ENCODE data around the gene SMIM17. TPM values are rescaled to one million over a fixed set of nuclear protein-coding genes. Genes with fewer than 3 reads are reported as not detected.

The SMIM17 gene
- polyA plus RNA-seq, 2 donors = 0.05 TPM; not detected in 1

- no peak overlapping the region for H3K4me3 ChIP-seq (ENCODE audit: low read depth in 1 of 2, low read length in 2 of 2)
- no peaks in the 10 kb centered on the region for H3K4me1 ChIP-seq (ENCODE audit: control insufficient read depth in 2 of 2, insufficient read depth in 2 of 2, low read length in 1 of 2)
- H3K9me3 ChIP-seq (ENCODE audit: control insufficient read depth in 2 of 2, insufficient read depth in 1 of 2, low read depth in 1 of 2, low read length in 1 of 2) = peaks cover 9 to 14% of the 10 kb centered on the region in 2 donors
- no peak overlapping the region for H3K27ac ChIP-seq (ENCODE audit: low read depth in 2 of 2, low read length in 1 of 2)
- 18 to 43% methylated on average over 7 of the region's 7 CpGs for WGBS, 2 donors
- no peaks in the 10 kb centered on the region for H3K27me3 ChIP-seq (ENCODE audit: control insufficient read depth in 1 of 2, insufficient read depth in 2 of 2, low read length in 2 of 2)
- H3K36me3 ChIP-seq (ENCODE audit: control insufficient read depth in 2 of 2, insufficient read depth in 2 of 2, low read length in 1 of 2) = no peaks in the 10 kb centered on the region
These were observed 3.7 kb upstream of the SMIM17 start for GRCh38 chr19:56639217-56639616.

GRCh38 chr19:56643460-56643955 is 549 bp downstream of the SMIM17 start:
- Histone ChIP-seq H3K27me3 (ENCODE audit: control insufficient read depth in 1 of 2, insufficient read depth in 2 of 2, low read length in 2 of 2) (no peaks in the 10 kb centered on the region), H3K36me3 (ENCODE audit: control insufficient read depth in 2 of 2, insufficient read depth in 2 of 2, low read length in 1 of 2) (no peaks in the 10 kb centered on the region), H3K4me3 (ENCODE audit: low read depth in 1 of 2, low read length in 2 of 2) (no peak overlapping the region), H3K27ac (ENCODE audit: low read depth in 2 of 2, low read length in 1 of 2) (no peak overlapping the region), H3K9me3 (ENCODE audit: control insufficient read depth in 2 of 2, insufficient read depth in 1 of 2, low read depth in 1 of 2, low read length in 1 of 2) (peaks cover 2 to 15% of the 10 kb centered on the region in 2 donors), H3K4me1 (ENCODE audit: control insufficient read depth in 2 of 2, insufficient read depth in 2 of 2, low read length in 1 of 2) (no peaks in the 10 kb centered on the region)
- 17 to 23% methylated on average over 25 of the region's 25 CpGs for WGBS, 2 donors

- Histone ChIP-seq H3K9me3 (ENCODE audit: control insufficient read depth in 2 of 2, insufficient read depth in 1 of 2, low read depth in 1 of 2, low read length in 1 of 2) (peaks cover 7 to 11% of the 10 kb centered on the region in 2 donors), H3K36me3 (ENCODE audit: control insufficient read depth in 2 of 2, insufficient read depth in 2 of 2, low read length in 1 of 2) (no peaks in the 10 kb centered on the region), H3K27ac (ENCODE audit: low read depth in 2 of 2, low read length in 1 of 2) (no peak overlapping the region), H3K4me1 (ENCODE audit: control insufficient read depth in 2 of 2, insufficient read depth in 2 of 2, low read length in 1 of 2) (no peaks in the 10 kb centered on the region), H3K27me3 (ENCODE audit: control insufficient read depth in 1 of 2, insufficient read depth in 2 of 2, low read length in 2 of 2) (no peaks in the 10 kb centered on the region), H3K4me3 (ENCODE audit: low read depth in 1 of 2, low read length in 2 of 2) (no peak overlapping the region)
- WGBS, 2 donors = 72 to 73% methylated on average over 3 of the region's 3 CpGs
These were observed 11.2 kb downstream of the SMIM17 start for GRCh38 chr19:56654151-56654550.

- Histone ChIP-seq H3K9me3 (ENCODE audit: control insufficient read depth in 2 of 2, insufficient read depth in 1 of 2, low read depth in 1 of 2, low read length in 1 of 2) (peaks cover 28 to 36% of the 10 kb centered on the region in 2 donors), H3K4me3 (ENCODE audit: low read depth in 1 of 2, low read length in 2 of 2) (no peak overlapping the region), H3K27me3 (ENCODE audit: control insufficient read depth in 1 of 2, insufficient read depth in 2 of 2, low read length in 2 of 2) (no peaks in the 10 kb centered on the region), H3K27ac (ENCODE audit: low read depth in 2 of 2, low read length in 1 of 2) (no peak overlapping the region), H3K4me1 (ENCODE audit: control insufficient read depth in 2 of 2, insufficient read depth in 2 of 2, low read length in 1 of 2) (no peaks in the 10 kb centered on the region), H3K36me3 (ENCODE audit: control insufficient read depth in 2 of 2, insufficient read depth in 2 of 2, low read length in 1 of 2) (no peaks in the 10 kb centered on the region)
- WGBS, 2 donors = 21 to 25% methylated on average over 32 of the region's 32 CpGs
These were observed 17.6 kb downstream of the SMIM17 start for GRCh38 chr19:56660381-56661107.

GRCh38 chr19:56661248-56661647 is 18.3 kb downstream of the SMIM17 start:
- H3K4me3 ChIP-seq (ENCODE audit: low read depth in 1 of 2, low read length in 2 of 2) = no peak overlapping the region
- no peaks in the 10 kb centered on the region for H3K36me3 ChIP-seq (ENCODE audit: control insufficient read depth in 2 of 2, insufficient read depth in 2 of 2, low read length in 1 of 2)
- no peak overlapping the region for H3K27ac ChIP-seq (ENCODE audit: low read depth in 2 of 2, low read length in 1 of 2)
- no peaks in the 10 kb centered on the region for H3K4me1 ChIP-seq (ENCODE audit: control insufficient read depth in 2 of 2, insufficient read depth in 2 of 2, low read length in 1 of 2)
- H3K27me3 ChIP-seq (ENCODE audit: control insufficient read depth in 1 of 2, insufficient read depth in 2 of 2, low read length in 2 of 2) = no peaks in the 10 kb centered on the region
- WGBS, 2 donors = 91 to 92% methylated on average over 3 of the region's 3 CpGs
- peaks cover 28 to 36% of the 10 kb centered on the region in 2 donors for H3K9me3 ChIP-seq (ENCODE audit: control insufficient read depth in 2 of 2, insufficient read depth in 1 of 2, low read depth in 1 of 2, low read length in 1 of 2)

GRCh38 chr19:56663931-56664500 is 21.1 kb downstream of the SMIM17 start:
- WGBS, 2 donors = 87 to 89% methylated on average over 60 of the region's 60 CpGs
- H3K9me3 ChIP-seq (ENCODE audit: control insufficient read depth in 2 of 2, insufficient read depth in 1 of 2, low read depth in 1 of 2, low read length in 1 of 2) = peaks cover 32 to 37% of the 10 kb centered on the region in 2 donors

GRCh38 chr19:56664511-56664910 is 21.6 kb downstream of the SMIM17 start:
- H3K9me3 ChIP-seq (ENCODE audit: control insufficient read depth in 2 of 2, insufficient read depth in 1 of 2, low read depth in 1 of 2, low read length in 1 of 2) = peaks cover 32 to 35% of the 10 kb centered on the region in 2 donors

More at GRCh38 chr19:56663931-56664500, 21.1 kb downstream of the SMIM17 start:
- Histone ChIP-seq H3K27me3 (ENCODE audit: control insufficient read depth in 1 of 2, insufficient read depth in 2 of 2, low read length in 2 of 2) (no peaks in the 10 kb centered on the region), H3K4me1 (ENCODE audit: control insufficient read depth in 2 of 2, insufficient read depth in 2 of 2, low read length in 1 of 2) (no peaks in the 10 kb centered on the region), H3K36me3 (ENCODE audit: control insufficient read depth in 2 of 2, insufficient read depth in 2 of 2, low read length in 1 of 2) (no peaks in the 10 kb centered on the region), H3K27ac (ENCODE audit: low read depth in 2 of 2, low read length in 1 of 2) (no peak overlapping the region), H3K4me3 (ENCODE audit: low read depth in 1 of 2, low read length in 2 of 2) (no peak overlapping the region)

GRCh38 chr19:56667311-56667870 is 24.4 kb downstream of the SMIM17 start:
- Histone ChIP-seq H3K9me3 (ENCODE audit: control insufficient read depth in 2 of 2, insufficient read depth in 1 of 2, low read depth in 1 of 2, low read length in 1 of 2) (peaks cover 26 to 43% of the 10 kb centered on the region in 2 donors), H3K27ac (ENCODE audit: low read depth in 2 of 2, low read length in 1 of 2) (no peak overlapping the region), H3K36me3 (ENCODE audit: control insufficient read depth in 2 of 2, insufficient read depth in 2 of 2, low read length in 1 of 2) (no peaks in the 10 kb centered on the region), H3K27me3 (ENCODE audit: control insufficient read depth in 1 of 2, insufficient read depth in 2 of 2, low read length in 2 of 2) (no peaks in the 10 kb centered on the region), H3K4me1 (ENCODE audit: control insufficient read depth in 2 of 2, insufficient read depth in 2 of 2, low read length in 1 of 2) (peaks cover 0 to 10% of the 10 kb centered on the region in 2 donors), H3K4me3 (ENCODE audit: low read depth in 1 of 2, low read length in 2 of 2) (no peak overlapping the region)
- 71 to 78% methylated on average over 6 of the region's 6 CpGs for whole genome bisulfite sequencing, 2 donors

More at GRCh38 chr19:56664511-56664910, 21.6 kb downstream of the SMIM17 start:
- H3K4me1 ChIP-seq (ENCODE audit: control insufficient read depth in 2 of 2, insufficient read depth in 2 of 2, low read length in 1 of 2) = no peaks in the 10 kb centered on the region
- no peak overlapping the region for H3K27ac ChIP-seq (ENCODE audit: low read depth in 2 of 2, low read length in 1 of 2)
- no peaks in the 10 kb centered on the region for H3K27me3 ChIP-seq (ENCODE audit: control insufficient read depth in 1 of 2, insufficient read depth in 2 of 2, low read length in 2 of 2)
- H3K36me3 ChIP-seq (ENCODE audit: control insufficient read depth in 2 of 2, insufficient read depth in 2 of 2, low read length in 1 of 2) = no peaks in the 10 kb centered on the region
- no peak overlapping the region for H3K4me3 ChIP-seq (ENCODE audit: low read depth in 1 of 2, low read length in 2 of 2)
- WGBS, 2 donors = 88 to 89% methylated on average over 36 to 43 of the region's 43 CpGs

GRCh38 chr19:56668676-56669075 is 25.7 kb downstream of the SMIM17 start:
- Histone ChIP-seq H3K9me3 (ENCODE audit: control insufficient read depth in 2 of 2, insufficient read depth in 1 of 2, low read depth in 1 of 2, low read length in 1 of 2) (peaks cover 19 to 38% of the 10 kb centered on the region in 2 donors), H3K36me3 (ENCODE audit: control insufficient read depth in 2 of 2, insufficient read depth in 2 of 2, low read length in 1 of 2) (no peaks in the 10 kb centered on the region), H3K4me3 (ENCODE audit: low read depth in 1 of 2, low read length in 2 of 2) (no peak overlapping the region), H3K27me3 (ENCODE audit: control insufficient read depth in 1 of 2, insufficient read depth in 2 of 2, low read length in 2 of 2) (no peaks in the 10 kb centered on the region), H3K27ac (ENCODE audit: low read depth in 2 of 2, low read length in 1 of 2) (no peak overlapping the region), H3K4me1 (ENCODE audit: control insufficient read depth in 2 of 2, insufficient read depth in 2 of 2, low read length in 1 of 2) (peaks cover 0 to 10% of the 10 kb centered on the region in 2 donors)
- WGBS, 2 donors = 88% methylated on average over 9 of the region's 9 CpGs
